HEK293 (cell line): ENCODE data around the gene CERKL.

Source experiments
- CTCF ChIA-PET: fragments of 350-600 bp; formaldehyde crosslinking; extraction: SDS; loops from one replicate; lab custom pipeline; 2021; ENCODE audit warnings: antibody characterized with exemption; lab: Yijun Ruan, JAX
- POLR2A ChIA-PET: fragments of 300-600 bp; formaldehyde crosslinking; extraction: SDS; loops from one replicate; lab custom pipeline; 2020; ENCODE audit warnings: antibody characterized with exemption, inconsistent platforms; lab: Yijun Ruan, JAX
- H3K27ac ChIP-seq: fragments of 200-500 bp; sonication (Bioruptor generic); 2 replicates; pipeline ENCODE4 v1.5.1; 2014; ENCODE audit warnings: low read depth, low read length, control low read depth, inconsistent platforms; ENCODE audit errors: extremely low read depth
- H3K36me3 ChIP-seq, 2 experiments: fragments of 200-500 bp in 1 of 2; sonication (Bioruptor generic) in 1 of 2; 1 replicate in 1 of 2; 2 replicates in 1 of 2; pipeline ENCODE4 v1.5.1; 2014 to 2017; ENCODE audit warnings: inconsistent platforms in 2 of 2, low read length in 2 of 2; ENCODE audit not compliant: control insufficient read depth in 2 of 2, insufficient read depth in 1 of 2
- H3K4me1 ChIP-seq: fragments of 200-500 bp; sonication (Bioruptor generic); 2 replicates; pipeline ENCODE4 v1.5.1; 2014; ENCODE audit warnings: mild to moderate bottlenecking, low read length, inconsistent platforms; ENCODE audit not compliant: control insufficient read depth, insufficient read depth
- H3K4me3 ChIP-seq: 2 replicates; pipeline ENCODE4 v1.5.1; 2011; ENCODE audit warnings: low read depth, mild to moderate bottlenecking, control low read depth, low read length, moderate library complexity
- H3K9me3 ChIP-seq: fragments of 200-500 bp; sonication (Bioruptor generic); 2 replicates; pipeline ENCODE4 v1.5.1; 2014; ENCODE audit warnings: low read depth, low read length, inconsistent platforms; ENCODE audit not compliant: control insufficient read depth, insufficient read depth
- KLF16 ChIP-seq: fragments of 450-650 bp; formaldehyde crosslinking; IDR thresholded peaks from 2 replicates; pipeline ENCODE4 v1.5.1; 2017; ENCODE audit warnings: missing biosample characterization, missing genetic modification characterization
- REPIN1 ChIP-seq: fragments of 450-650 bp; formaldehyde crosslinking; IDR thresholded peaks from 2 replicates; pipeline ENCODE4 v1.5.1; 2017; ENCODE audit warnings: missing biosample characterization, missing genetic modification characterization, low read depth
- SP3 ChIP-seq: fragments of 450-650 bp; formaldehyde crosslinking; IDR thresholded peaks from 2 replicates; pipeline ENCODE4 v1.5.1; 2016; ENCODE audit warnings: missing biosample characterization, missing genetic modification characterization
- WT1 ChIP-seq: fragments of 450-650 bp; formaldehyde crosslinking; IDR thresholded peaks from 2 replicates; pipeline ENCODE4 v1.5.1; 2016; ENCODE audit warnings: missing biosample characterization, missing genetic modification characterization
- YY1 ChIP-seq: fragments of 450-650 bp; formaldehyde crosslinking; IDR thresholded peaks from 2 replicates; pipeline ENCODE4 v1.5.1; 2018; ENCODE audit warnings: missing biosample characterization, missing genetic modification characterization
- YY2 ChIP-seq: fragments of 450-650 bp; formaldehyde crosslinking; IDR thresholded peaks from 2 replicates; pipeline ENCODE4 v1.5.1; 2016; ENCODE audit warnings: missing biosample characterization, missing genetic modification characterization
- ZBTB20 ChIP-seq: fragments of 450-650 bp; formaldehyde crosslinking; IDR thresholded peaks from 2 replicates; pipeline ENCODE4 v1.5.1; 2016; ENCODE audit warnings: missing biosample characterization, missing genetic modification characterization
- ZEB2 ChIP-seq: fragments of 450-650 bp; formaldehyde crosslinking; IDR thresholded peaks from 2 replicates; pipeline ENCODE4 v1.5.1; 2016; ENCODE audit warnings: missing biosample characterization, missing genetic modification characterization
- ZNF133 ChIP-seq: fragments of 450-650 bp; formaldehyde crosslinking; IDR thresholded peaks from 2 replicates; pipeline ENCODE4 v1.5.1; 2016; ENCODE audit warnings: missing biosample characterization, missing genetic modification characterization
- ZNF239 ChIP-seq: fragments of 450-650 bp; formaldehyde crosslinking; IDR thresholded peaks from 2 replicates; pipeline ENCODE4 v1.5.1; 2016; ENCODE audit warnings: missing biosample characterization, missing genetic modification characterization
- ZNF24 ChIP-seq: fragments of 450-650 bp; formaldehyde crosslinking; IDR thresholded peaks from 2 replicates; pipeline ENCODE4 v1.5.1; 2016; ENCODE audit warnings: missing biosample characterization, missing genetic modification characterization
- ZNF302 ChIP-seq: fragments of 450-650 bp; formaldehyde crosslinking; IDR thresholded peaks from 2 replicates; pipeline ENCODE4 v1.5.1; 2016; ENCODE audit warnings: missing biosample characterization, missing genetic modification characterization, low read depth
- ZNF311 ChIP-seq: fragments of 450-650 bp; formaldehyde crosslinking; IDR thresholded peaks from 2 replicates; pipeline ENCODE4 v1.5.1; 2017; ENCODE audit warnings: missing biosample characterization, missing genetic modification characterization, borderline replicate concordance
- ZNF335 ChIP-seq: fragments of 450-650 bp; formaldehyde crosslinking; conservative IDR thresholded peaks from 2 replicates; pipeline ENCODE4 v1.5.1; 2016; ENCODE audit warnings: missing biosample characterization, missing genetic modification characterization
- ZNF433 ChIP-seq: fragments of 450-650 bp; formaldehyde crosslinking; IDR thresholded peaks from 2 replicates; pipeline ENCODE4 v1.5.1; 2016; ENCODE audit warnings: missing biosample characterization, missing genetic modification characterization, low read depth
- ZNF521 ChIP-seq: fragments of 450-650 bp; formaldehyde crosslinking; IDR thresholded peaks from 2 replicates; pipeline ENCODE4 v1.5.1; 2017; ENCODE audit warnings: missing biosample characterization, mild to moderate bottlenecking, missing genetic modification characterization
- ZNF530 ChIP-seq: fragments of 450-650 bp; formaldehyde crosslinking; IDR thresholded peaks from 2 replicates; pipeline ENCODE4 v1.5.1; 2016; ENCODE audit warnings: low read depth, missing biosample characterization, missing genetic modification characterization
- ZNF561 ChIP-seq: fragments of 450-650 bp; IDR thresholded peaks from 2 replicates; pipeline ENCODE4 v1.5.1; 2018; ENCODE audit warnings: missing biosample characterization, missing genetic modification characterization, borderline replicate concordance
- ZNF585B ChIP-seq: fragments of 450-650 bp; formaldehyde crosslinking; IDR thresholded peaks from 2 replicates; pipeline ENCODE4 v1.5.1; 2016; ENCODE audit warnings: missing biosample characterization, missing genetic modification characterization
- ZNF621 ChIP-seq: fragments of 450-650 bp; formaldehyde crosslinking; IDR thresholded peaks from 2 replicates; pipeline ENCODE4 v1.5.1; 2017; ENCODE audit warnings: missing biosample characterization, missing genetic modification characterization
- ZNF664 ChIP-seq: fragments of 450-650 bp; formaldehyde crosslinking; IDR thresholded peaks from 2 replicates; pipeline ENCODE4 v1.5.1; 2016; ENCODE audit warnings: missing biosample characterization, missing genetic modification characterization
- ZNF768 ChIP-seq: fragments of 450-650 bp; formaldehyde crosslinking; IDR thresholded peaks from 2 replicates; pipeline ENCODE4 v1.5.1; 2018; ENCODE audit warnings: missing biosample characterization, mild to moderate bottlenecking, missing genetic modification characterization
- TF ChIP-seq, protein P1 (sequence below): fragments of 450-650 bp; formaldehyde crosslinking; IDR thresholded peaks from 2 replicates; pipeline ENCODE4 v1.5.1; 2016; ENCODE audit warnings: missing biosample characterization, missing genetic modification characterization
- TF ChIP-seq, protein P2 (sequence below): fragments of 450-650 bp; IDR thresholded peaks from 2 replicates; pipeline ENCODE4 v1.5.1; 2018; ENCODE audit warnings: missing biosample characterization, missing genetic modification characterization
- TF ChIP-seq, protein P3 (sequence below): fragments of 450-650 bp; formaldehyde crosslinking; IDR thresholded peaks from 2 replicates; pipeline ENCODE4 v1.5.1; 2016; ENCODE audit warnings: missing biosample characterization, missing genetic modification characterization
- TF ChIP-seq, protein P4 (sequence below): fragments of 450-650 bp; formaldehyde crosslinking; IDR thresholded peaks from 2 replicates; pipeline ENCODE4 v1.5.1; 2016; ENCODE audit warnings: missing biosample characterization, missing genetic modification characterization

The CERKL gene

DNA sequence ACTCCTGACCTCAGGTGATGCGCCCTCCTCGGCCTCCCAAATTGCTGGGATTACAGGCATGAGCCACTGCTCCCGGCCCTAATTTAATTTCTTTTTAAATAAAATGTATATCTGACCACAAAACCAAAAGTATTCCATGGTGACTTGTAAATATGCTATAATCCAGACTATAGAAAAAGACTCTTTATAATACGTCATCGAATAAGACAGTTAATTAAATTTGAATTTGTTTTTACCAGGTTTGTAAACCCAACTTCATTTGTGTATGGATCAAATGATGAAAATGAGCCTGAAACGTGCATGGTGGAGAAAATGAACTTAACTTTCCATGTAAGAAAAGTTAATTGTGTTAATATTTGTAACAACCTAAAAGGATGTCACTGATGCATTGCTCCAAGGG lies 129.8 kb downstream of the CERKL start:
- no peaks in the 10 kb centered on the region for H3K4me1 ChIP-seq
- POLR2A ChIA-PET = no interaction called here
- CTCF ChIA-PET = no interaction called here
- TF ChIP-seq ZNF530 (tag by site-specific recombination) (no peak), ZNF311 (tag by site-specific recombination) (no peak), ZNF302 (tag by site-specific recombination) (no peak), ZNF561 (tag by site-specific recombination) (no peak), YY2 (tag by site-specific recombination) (no peak), ZNF768 (tag by site-specific recombination) (no peak), YY1 (tag by site-specific recombination) (no peak), ZNF335 (tag by site-specific recombination) (no peak), REPIN1 (tag by site-specific recombination) (no peak), ZNF621 (tag by site-specific recombination) (no peak), ZNF133 (tag by site-specific recombination) (no peak), ZNF585B (tag by site-specific recombination) (no peak), ZBTB20 (tag by site-specific recombination) (no peak), ZEB2 (no peak), ZNF521 (no peak)
- TF ChIP-seq, protein P1, sequence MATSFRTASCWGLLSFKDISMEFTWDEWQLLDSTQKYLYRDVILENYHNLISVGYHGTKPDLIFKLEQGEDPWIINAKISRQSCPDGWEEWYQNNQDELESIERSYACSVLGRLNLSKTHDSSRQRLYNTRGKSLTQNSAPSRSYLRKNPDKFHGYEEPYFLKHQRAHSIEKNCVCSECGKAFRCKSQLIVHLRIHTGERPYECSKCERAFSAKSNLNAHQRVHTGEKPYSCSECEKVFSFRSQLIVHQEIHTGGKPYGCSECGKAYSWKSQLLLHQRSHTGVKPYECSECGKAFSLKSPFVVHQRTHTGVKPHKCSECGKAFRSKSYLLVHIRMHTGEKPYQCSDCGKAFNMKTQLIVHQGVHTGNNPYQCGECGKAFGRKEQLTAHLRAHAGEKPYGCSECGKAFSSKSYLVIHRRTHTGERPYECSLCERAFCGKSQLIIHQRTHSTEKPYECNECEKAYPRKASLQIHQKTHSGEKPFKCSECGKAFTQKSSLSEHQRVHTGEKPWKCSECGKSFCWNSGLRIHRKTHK = no peak
- TF ChIP-seq, protein P2, sequence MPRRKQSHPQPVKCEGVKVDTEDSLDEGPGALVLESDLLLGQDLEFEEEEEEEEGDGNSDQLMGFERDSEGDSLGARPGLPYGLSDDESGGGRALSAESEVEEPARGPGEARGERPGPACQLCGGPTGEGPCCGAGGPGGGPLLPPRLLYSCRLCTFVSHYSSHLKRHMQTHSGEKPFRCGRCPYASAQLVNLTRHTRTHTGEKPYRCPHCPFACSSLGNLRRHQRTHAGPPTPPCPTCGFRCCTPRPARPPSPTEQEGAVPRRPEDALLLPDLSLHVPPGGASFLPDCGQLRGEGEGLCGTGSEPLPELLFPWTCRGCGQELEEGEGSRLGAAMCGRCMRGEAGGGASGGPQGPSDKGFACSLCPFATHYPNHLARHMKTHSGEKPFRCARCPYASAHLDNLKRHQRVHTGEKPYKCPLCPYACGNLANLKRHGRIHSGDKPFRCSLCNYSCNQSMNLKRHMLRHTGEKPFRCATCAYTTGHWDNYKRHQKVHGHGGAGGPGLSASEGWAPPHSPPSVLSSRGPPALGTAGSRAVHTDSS (tag by site-specific recombination) = no peak
- TF ChIP-seq, protein P3, sequence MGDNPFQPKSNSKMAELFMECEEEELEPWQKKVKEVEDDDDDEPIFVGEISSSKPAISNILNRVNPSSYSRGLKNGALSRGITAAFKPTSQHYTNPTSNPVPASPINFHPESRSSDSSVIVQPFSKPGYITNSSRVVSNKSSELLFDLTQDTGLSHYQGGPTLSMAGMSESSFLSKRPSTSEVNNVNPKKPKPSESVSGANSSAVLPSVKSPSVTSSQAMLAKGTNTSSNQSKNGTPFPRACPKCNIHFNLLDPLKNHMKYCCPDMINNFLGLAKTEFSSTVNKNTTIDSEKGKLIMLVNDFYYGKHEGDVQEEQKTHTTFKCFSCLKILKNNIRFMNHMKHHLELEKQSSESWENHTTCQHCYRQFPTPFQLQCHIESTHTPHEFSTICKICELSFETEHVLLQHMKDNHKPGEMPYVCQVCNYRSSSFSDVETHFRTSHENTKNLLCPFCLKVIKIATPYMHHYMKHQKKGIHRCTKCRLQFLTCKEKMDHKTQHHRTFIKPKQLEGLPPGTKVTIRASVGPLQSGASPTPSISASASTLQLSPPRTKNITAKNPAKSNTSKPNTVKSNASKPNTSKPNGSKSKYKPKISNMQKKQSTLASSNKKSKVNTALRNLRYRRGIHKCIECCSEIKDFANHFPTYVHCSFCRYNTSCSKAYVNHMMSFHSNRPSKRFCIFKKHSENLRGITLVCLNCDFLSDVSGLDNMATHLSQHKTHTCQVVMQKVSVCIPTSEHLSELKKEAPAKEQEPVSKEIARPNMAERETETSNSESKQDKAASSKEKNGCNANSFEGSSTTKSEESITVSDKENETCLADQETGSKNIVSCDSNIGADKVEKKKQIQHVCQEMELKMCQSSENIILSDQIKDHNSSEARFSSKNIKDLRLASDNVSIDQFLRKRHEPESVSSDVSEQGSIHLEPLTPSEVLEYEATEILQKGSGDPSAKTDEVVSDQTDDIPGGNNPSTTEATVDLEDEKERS (tag by site-specific recombination) = no peak
- H3K27ac ChIP-seq = no peak overlapping the region
- H3K36me3 ChIP-seq = no peaks in the 10 kb centered on the region; a peak in 1 of 3 replicates
- no peaks in the 10 kb centered on the region for H3K9me3 ChIP-seq
- H3K4me3 ChIP-seq = no peak overlapping the region

DNA sequence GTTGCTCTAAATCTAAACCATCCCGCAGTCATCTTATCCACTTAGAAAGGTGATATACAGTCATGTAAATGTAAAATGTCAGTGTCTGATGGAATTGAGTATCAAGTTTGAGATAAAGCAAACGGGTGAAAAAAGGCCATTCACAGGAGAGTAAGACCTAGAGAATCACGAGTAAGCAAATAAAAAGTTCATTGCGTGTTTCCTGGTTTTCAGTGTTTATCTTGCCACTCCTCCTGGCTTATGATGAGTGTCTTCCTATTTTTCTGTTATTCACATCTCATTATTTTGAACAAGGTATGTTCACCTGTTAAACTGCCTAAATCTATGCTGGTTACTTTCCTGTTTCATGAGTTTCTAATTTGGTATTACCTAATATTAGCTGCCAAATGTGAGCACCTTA lies 130.9 kb downstream of the CERKL start:
- TF ChIP-seq ZNF664 (tag by site-specific recombination) = no peak
- TF ChIP-seq ZNF24 (tag by site-specific recombination) = no peak
- no peak for TF ChIP-seq ZNF433 (tag by site-specific recombination)
- TF ChIP-seq WT1 (tag by site-specific recombination) = no peak
- TF ChIP-seq KLF16 (tag by site-specific recombination) = no peak
- TF ChIP-seq ZNF239 (tag by site-specific recombination) = no peak
- TF ChIP-seq, protein P4, sequence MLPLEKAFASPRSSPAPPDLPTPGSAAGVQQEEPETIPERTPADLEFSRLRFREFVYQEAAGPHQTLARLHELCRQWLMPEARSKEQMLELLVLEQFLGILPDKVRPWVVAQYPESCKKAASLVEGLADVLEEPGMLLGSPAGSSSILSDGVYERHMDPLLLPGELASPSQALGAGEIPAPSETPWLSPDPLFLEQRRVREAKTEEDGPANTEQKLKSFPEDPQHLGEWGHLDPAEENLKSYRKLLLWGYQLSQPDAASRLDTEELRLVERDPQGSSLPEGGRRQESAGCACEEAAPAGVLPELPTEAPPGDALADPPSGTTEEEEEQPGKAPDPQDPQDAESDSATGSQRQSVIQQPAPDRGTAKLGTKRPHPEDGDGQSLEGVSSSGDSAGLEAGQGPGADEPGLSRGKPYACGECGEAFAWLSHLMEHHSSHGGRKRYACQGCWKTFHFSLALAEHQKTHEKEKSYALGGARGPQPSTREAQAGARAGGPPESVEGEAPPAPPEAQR (tag by site-specific recombination) = no peak
- no peak for TF ChIP-seq SP3 (tag by site-specific recombination)
- TF ChIP-seq, all 188 proteins: peak for 0
- no peak overlapping the region for H3K4me3 ChIP-seq
- H3K27ac ChIP-seq = no peak overlapping the region
- H3K36me3 ChIP-seq = no peaks in the 10 kb centered on the region; a peak in 1 of 3 replicates
- H3K4me1 ChIP-seq = no peaks in the 10 kb centered on the region
- CTCF ChIA-PET = interaction anchor here (0.7 kb wide), 1 partner anchor 678 kb away, joined by 4 read pairs; no protein-coding TSS in a partner anchor
- POLR2A ChIA-PET = no interaction called here
- no peaks in the 10 kb centered on the region for H3K9me3 ChIP-seq
